GM12891 (cell line): ENCODE results near the gene SNRPA.

Experiments
- POLR2AphosphoS5 ChIP-seq: IDR thresholded peaks from 2 replicates; pipeline ENCODE4 v1.6.1; 2011; ENCODE audit warnings: low read depth, low read length, control low read depth
- TAF1 ChIP-seq: IDR thresholded peaks from 2 replicates; pipeline ENCODE4 v1.6.1; 2011; ENCODE audit warnings: low read depth, low read length, control low read depth

GRCh38 chr19:40714441-40715299 lies 36.3 kb upstream of the SNRPA start:
- TF ChIP-seq TAF1 (no peak; the same call in 1 of the 2 replicates), POLR2AphosphoS5 (no peak)
